Activated CD4-positive, alpha-beta memory T cell treated with anti-CD3 and anti-CD28 coated beads, Interleukin-2, amount 10 ng/mL, durations not matched to agents 7 days and 5 days (primary cell): ENCODE measurements around the gene SLC44A4. TPM values are rescaled to one million over a fixed set of nuclear protein-coding genes. Genes with fewer than 3 reads are reported as not detected.
"Not testable (repeated sequence)": the region's sequence is repeated elsewhere in the genome, so short reads cannot be mapped to it uniquely, and the experiment has no call there.

Experiments
- CTCF ChIA-PET: fragments of 350-600 bp; sonication (Branson Sonifier 250); formaldehyde crosslinking; loops from one replicate; lab custom pipeline; 2021; ENCODE audit warnings: antibody characterized with exemption, inconsistent platforms; lab: Charles Lee
- POLR2A ChIA-PET: fragments of 350-600 bp; sonication (Branson Sonifier 250); formaldehyde crosslinking; loops from one replicate; lab custom pipeline; 2021; ENCODE audit warnings: antibody characterized with exemption; lab: Charles Lee
- DNase-seq: peaks from one replicate; pipeline ENCODE4 v3.0.0-alpha.2; 2020
- H3K27ac Mint-ChIP-seq: one replicate; pipeline ENCODE4 v1.8.0; 2021; ENCODE audit warnings: mild to moderate bottlenecking, mixed read lengths
- H3K27me3 Mint-ChIP-seq: one replicate; pipeline ENCODE4 v1.8.0; 2021; ENCODE audit warnings: mixed read lengths
- H3K36me3 Mint-ChIP-seq: one replicate; pipeline ENCODE4 v1.8.0; 2021; ENCODE audit warnings: low read depth, mixed read lengths
- H3K4me1 Mint-ChIP-seq: one replicate; pipeline ENCODE4 v1.8.0; 2021; ENCODE audit warnings: mixed read lengths
- H3K4me3 Mint-ChIP-seq: one replicate; pipeline ENCODE4 v1.8.0; 2021; ENCODE audit warnings: mild to moderate bottlenecking, mixed read lengths
- H3K9me3 Mint-ChIP-seq: one replicate; pipeline ENCODE4 v1.8.0; 2021; ENCODE audit warnings: mixed read lengths
- total RNA-seq, 2 experiments: library from RNA; stranded (reverse); gene quantifications; one replicate each; pipeline ENCODE4 v1.2.3, GENCODE V29; 2021

The SLC44A4 gene
- under 1 TPM in 1 of 2 experiments, not detected in 1; 0.38 TPM for total RNA-seq

GRCh38 chr6:31878726-31879125 is at the start of gene SLC44A4:
SLC44A4 (minus strand) TSS chr6:31878997; CDS start chr6:31878980, 17 bp downstream.
- POLR2A ChIA-PET, result no interaction called here
- Mint-ChIP-seq H3K27ac (no peak within 1 kb of the TSS), H3K36me3 (peaks cover 34% of the 10 kb centered on the region)

GRCh38 chr6:31928672-31928939 is 49.8 kb upstream of the SLC44A4 start:
- Mint-ChIP-seq H3K4me3 (no peak overlapping the region), H3K27ac (no peak overlapping the region), H3K36me3 (no peaks in the 10 kb centered on the region), H3K9me3 (no peaks in the 10 kb centered on the region), H3K27me3 (peaks cover 3% of the 10 kb centered on the region), H3K4me1 (no peaks in the 10 kb centered on the region)
- POLR2A ChIA-PET, result no interaction called here
- no peak for DNase-seq
- CTCF ChIA-PET, result no interaction called here

More at GRCh38 chr6:31878726-31879125, at the start of gene SLC44A4:
- Mint-ChIP-seq H3K27me3 (no peaks in the 10 kb centered on the region), H3K4me1 (peaks cover 2% of the 10 kb centered on the region), H3K9me3 (no peaks in the 10 kb centered on the region), H3K4me3 (no peak within 1 kb of the TSS)
- CTCF ChIA-PET, result no interaction called here
- DNase-seq, result no peak

- Mint-ChIP-seq H3K4me1 (no peaks in the 10 kb centered on the region), H3K9me3 (no peaks in the 10 kb centered on the region), H3K27ac (no peak overlapping the region), H3K4me3 (no peak overlapping the region), H3K36me3 (no peaks in the 10 kb centered on the region), H3K27me3 (peaks cover 3% of the 10 kb centered on the region)
- ChIA-PET CTCF (no interaction called here), POLR2A (no interaction called here)
- DNase-seq, result no peak
Measured at GRCh38 chr6:31927863-31928671, 49.3 kb upstream of the SLC44A4 start.

- Mint-ChIP-seq H3K27me3 (peaks cover 3% of the 10 kb centered on the region), H3K36me3 (no peaks in the 10 kb centered on the region), H3K4me3 (no peak within 1 kb of the TSS), H3K4me1 (no peaks in the 10 kb centered on the region), H3K27ac (no peak within 1 kb of the TSS), H3K9me3 (no peaks in the 10 kb centered on the region)
- no peak for DNase-seq
- ChIA-PET POLR2A (no interaction called here), CTCF (no interaction called here)
Measured at GRCh38 chr6:31927242-31927862, 48.6 kb upstream of the SLC44A4 start, which contains the start of gene C2. C2 (plus strand) TSS chr6:31927717; CDS start chr6:31927753, 36 bp downstream.

GRCh38 chr6:31922942-31923341 is 44.1 kb upstream of the SLC44A4 start:
- DNase-seq, result no peak
- peaks cover 3% of the 10 kb centered on the region for H3K27me3 Mint-ChIP-seq
- H3K36me3 Mint-ChIP-seq, result no peaks in the 10 kb centered on the region
- ChIA-PET CTCF (interaction anchor here (0.9 to 1.6 kb wide), 3 partner anchors 25 to 93 kb away, joined by 4 to 6 read pairs (median 4); partner anchors contain the start of gene EHMT2), POLR2A (interaction anchor here (0.8 kb wide), 1 partner anchor 25 kb away, joined by 3 read pairs; no protein-coding TSS in a partner anchor)
- no peak overlapping the region for H3K27ac Mint-ChIP-seq
- H3K4me3 Mint-ChIP-seq, result no peak overlapping the region
- no peaks in the 10 kb centered on the region for H3K4me1 Mint-ChIP-seq
- H3K9me3 Mint-ChIP-seq, result no peaks in the 10 kb centered on the region

- Mint-ChIP-seq H3K27me3 (no peaks in the 10 kb centered on the region), H3K27ac (no peak overlapping the region), H3K4me1 (no peaks in the 10 kb centered on the region), H3K4me3 (no peak overlapping the region), H3K9me3 (no peaks in the 10 kb centered on the region), H3K36me3 (no peaks in the 10 kb centered on the region)
- CTCF ChIA-PET, result interaction anchor here (1.3 kb wide), 1 partner anchor 22 kb away, joined by 5 read pairs; no protein-coding TSS in a partner anchor
- POLR2A ChIA-PET, result no interaction called here
- DNase-seq, result no peak
Measured at GRCh38 chr6:31920811-31921210, 42.0 kb upstream of the SLC44A4 start.

GRCh38 chr6:31919624-31920303 is 41.0 kb upstream of the SLC44A4 start:
- no peak for DNase-seq
- no peak overlapping the region for H3K27ac Mint-ChIP-seq
- H3K4me3 Mint-ChIP-seq, result no peak overlapping the region
- no peaks in the 10 kb centered on the region for H3K4me1 Mint-ChIP-seq
- H3K27me3 Mint-ChIP-seq, result no peaks in the 10 kb centered on the region
- no peaks in the 10 kb centered on the region for H3K36me3 Mint-ChIP-seq
- ChIA-PET CTCF (no interaction called here), POLR2A (interaction anchor here (0.9 kb wide), 1 partner anchor 33 kb away, joined by 3 read pairs; no protein-coding TSS in a partner anchor)
- no peaks in the 10 kb centered on the region for H3K9me3 Mint-ChIP-seq

- POLR2A ChIA-PET, result no interaction called here
- no peaks in the 10 kb centered on the region for H3K9me3 Mint-ChIP-seq
- CTCF ChIA-PET, result interaction anchor here (0.7 to 1.3 kb wide), 2 partner anchors 14 to 34 kb away, joined by 3 to 5 read pairs; no protein-coding TSS in a partner anchor
- no peak for DNase-seq
- H3K4me1 Mint-ChIP-seq, result no peaks in the 10 kb centered on the region
- H3K36me3 Mint-ChIP-seq, result no peaks in the 10 kb centered on the region
- no peak overlapping the region for H3K4me3 Mint-ChIP-seq
- H3K27me3 Mint-ChIP-seq, result no peaks in the 10 kb centered on the region
- no peak overlapping the region for H3K27ac Mint-ChIP-seq
Measured at GRCh38 chr6:31918069-31918720, 39.4 kb upstream of the SLC44A4 start.

GRCh38 chr6:31915756-31916155 is 37.0 kb upstream of the SLC44A4 start:
- H3K9me3 Mint-ChIP-seq, result no peaks in the 10 kb centered on the region
- H3K4me3 Mint-ChIP-seq, result no peak overlapping the region
- H3K27me3 Mint-ChIP-seq, result no peaks in the 10 kb centered on the region
- ChIA-PET CTCF (no interaction called here), POLR2A (interaction anchor here (0.9 kb wide), 1 partner anchor 37 kb away, joined by 3 read pairs; no protein-coding TSS in a partner anchor)
- no peak overlapping the region for H3K27ac Mint-ChIP-seq
- H3K36me3 Mint-ChIP-seq, result no peaks in the 10 kb centered on the region
- peaks cover 11% of the 10 kb centered on the region for H3K4me1 Mint-ChIP-seq
- DNase-seq, result no peak

GRCh38 chr6:31915351-31915750 is 36.6 kb upstream of the SLC44A4 start:
- DNase-seq, result no peak
- Mint-ChIP-seq H3K27me3 (no peaks in the 10 kb centered on the region), H3K4me1 (peaks cover 12% of the 10 kb centered on the region), H3K36me3 (no peaks in the 10 kb centered on the region), H3K27ac (no peak overlapping the region), H3K9me3 (no peaks in the 10 kb centered on the region), H3K4me3 (no peak overlapping the region)
- CTCF ChIA-PET, result interaction anchor here (0.9 kb wide), 1 partner anchor 24 kb away, joined by 3 read pairs; no protein-coding TSS in a partner anchor
- POLR2A ChIA-PET, result interaction anchor here (0.9 kb wide), 1 partner anchor 37 kb away, joined by 3 read pairs; no protein-coding TSS in a partner anchor

GRCh38 chr6:31911826-31912585 is 33.2 kb upstream of the SLC44A4 start:
- ChIA-PET CTCF (interaction anchor here (1.1 kb wide), 1 partner anchor 22 kb away, joined by 3 read pairs; no protein-coding TSS in a partner anchor), POLR2A (interaction anchor here (1.8 kb wide), 1 partner anchor 46 kb away, joined by 3 read pairs; no protein-coding TSS in a partner anchor)
- no peak for DNase-seq
- no peak overlapping the region for H3K27ac Mint-ChIP-seq
- H3K27me3 Mint-ChIP-seq, result no peaks in the 10 kb centered on the region
- no peak overlapping the region for H3K4me3 Mint-ChIP-seq
- peaks cover 30% of the 10 kb centered on the region for H3K4me1 Mint-ChIP-seq
- no peaks in the 10 kb centered on the region for H3K36me3 Mint-ChIP-seq
- H3K9me3 Mint-ChIP-seq, result no peaks in the 10 kb centered on the region

- H3K27me3 Mint-ChIP-seq, H3K27ac Mint-ChIP-seq, H3K4me3 Mint-ChIP-seq, H3K36me3 Mint-ChIP-seq, H3K9me3 Mint-ChIP-seq, DNase-seq: not testable (repeated sequence)
- CTCF ChIA-PET, result interaction anchor here (1.0 kb wide), 1 partner anchor 43 kb away, joined by 5 read pairs; no protein-coding TSS in a partner anchor
- peaks cover 36% of the 10 kb centered on the region for H3K4me1 Mint-ChIP-seq
- POLR2A ChIA-PET, result interaction anchor here (1.3 to 1.4 kb wide), 2 partner anchors 11 to 26 kb away, joined by 3 to 6 read pairs; partner anchors contain the start of gene EHMT2
Measured at GRCh38 chr6:31909298-31909697, 30.5 kb upstream of the SLC44A4 start.
